IMR-90 (cell line): ENCODE results near the gene TBPL2. TPM values are rescaled to one million over a fixed set of nuclear protein-coding genes. Genes with fewer than 3 reads are reported as not detected.

Experiments
- ATAC-seq: fragments of 200-7000 bp; cut with Tn5 transposase; 2 replicates; pipeline ENCODE4 v1.9.1; 2020; ENCODE audit warnings: low read depth, mild to moderate bottlenecking, moderate library complexity
- BruUV-seq: library from RNA; stranded (reverse); fragments of 400-500 nt; replicated peaks from 2 replicates; lab custom pipeline; 2021; lab: Mats Ljungman, UMichigan
- CTCF ChIA-PET: fragments of 300-600 bp; formaldehyde crosslinking; extraction: SDS; loops from one replicate; lab custom pipeline; 2021; ENCODE audit warnings: antibody characterized with exemption; lab: Yijun Ruan, JAX
- POLR2A ChIA-PET: fragments of 300-600 bp; sonication (Branson Sonifier 250); formaldehyde crosslinking; loops from one replicate; lab custom pipeline; 2022; ENCODE audit warnings: antibody characterized with exemption; ENCODE audit not compliant: unreplicated experiment; lab: Charles Lee
- DNase-seq: peaks from one replicate; pipeline ENCODE4 v3.0.0; 2013
- H2AFZ ChIP-seq: replicated peaks from 2 replicates; pipeline ENCODE3; 2013; ENCODE audit warnings: low read length, mild to moderate bottlenecking; ENCODE audit not compliant: poor library complexity
- H2AK5ac ChIP-seq: 2 replicates; pipeline ENCODE4 v1.6.1; 2013; ENCODE audit warnings: low read depth, low read length, inconsistent platforms
- H2AK9ac ChIP-seq: replicated peaks from 2 replicates; pipeline ENCODE3; 2013; ENCODE audit warnings: mild to moderate bottlenecking, low read depth, low read length, moderate library complexity; ENCODE audit not compliant: poor library complexity
- H2BK120ac ChIP-seq: 2 replicates; pipeline ENCODE4 v1.6.1; 2013; ENCODE audit warnings: low read depth, low read length, inconsistent platforms
- H2BK15ac ChIP-seq: 3 replicates; pipeline ENCODE4 v1.6.1; 2013; ENCODE audit warnings: low read depth, low read length, inconsistent platforms
- H2BK20ac ChIP-seq: 2 replicates; pipeline ENCODE4 v1.6.1; 2013; ENCODE audit warnings: low read depth, mild to moderate bottlenecking, inconsistent platforms, low read length, moderate library complexity
- H2BK5ac ChIP-seq: 2 replicates; pipeline ENCODE4 v1.6.1; 2013; ENCODE audit warnings: mild to moderate bottlenecking, low read depth, low read length, inconsistent platforms; ENCODE audit not compliant: poor library complexity, severe bottlenecking
- H3K14ac ChIP-seq: replicated peaks from 2 replicates; pipeline ENCODE4 v1.6.1; 2013; ENCODE audit warnings: low read depth, low read length, inconsistent platforms
- H3K18ac ChIP-seq: 2 replicates; pipeline ENCODE4 v1.6.1; 2013; ENCODE audit warnings: low read depth, low read length, control low read depth
- H3K23ac ChIP-seq: 2 replicates; pipeline ENCODE4 v1.6.1; 2013; ENCODE audit warnings: low read depth, low read length, inconsistent platforms
- H3K27ac ChIP-seq: 2 replicates; pipeline ENCODE4 v1.5.1; 2013; ENCODE audit warnings: mild to moderate bottlenecking, control low read depth, low read length; ENCODE audit not compliant: insufficient read depth
- H3K27me3 ChIP-seq: 2 replicates; pipeline ENCODE4 v1.6.1; 2013; ENCODE audit warnings: low read length; ENCODE audit not compliant: control insufficient read depth, insufficient read depth
- H3K36me3 ChIP-seq: 2 replicates; pipeline ENCODE4 v1.6.1; 2013; ENCODE audit warnings: low read length, mixed read lengths; ENCODE audit not compliant: control insufficient read depth, insufficient read depth
- H3K4ac ChIP-seq: 2 replicates; pipeline ENCODE4 v1.6.1; 2013; ENCODE audit warnings: low read depth, low read length, inconsistent platforms
- H3K4me1 ChIP-seq: 2 replicates; pipeline ENCODE4 v1.6.1; 2013; ENCODE audit warnings: low read length, mixed read lengths; ENCODE audit not compliant: control insufficient read depth, insufficient read depth
- H3K4me2 ChIP-seq: 2 replicates; pipeline ENCODE4 v1.6.1; 2013; ENCODE audit warnings: low read depth, mild to moderate bottlenecking, control low read depth, low read length, moderate library complexity
- H3K4me3 ChIP-seq: 2 replicates; pipeline ENCODE4 v1.5.1; 2013; ENCODE audit warnings: low read depth, mild to moderate bottlenecking, control low read depth, low read length, moderate library complexity; ENCODE audit not compliant: insufficient read depth
- H3K56ac ChIP-seq: 2 replicates; pipeline ENCODE4 v1.6.1; 2013; ENCODE audit warnings: low read length, inconsistent platforms; ENCODE audit not compliant: insufficient read depth; ENCODE audit errors: extremely low read depth
- H3K79me1 ChIP-seq, 2 experiments: 2 replicates each; pipeline ENCODE4 v1.6.1; 2013; ENCODE audit warnings: low read length in 2 of 2, inconsistent platforms in 1 of 2, low read depth in 1 of 2
- H3K9ac ChIP-seq: 2 replicates; pipeline ENCODE4 v1.6.1; 2013; ENCODE audit warnings: low read depth, low read length, control low read depth
- H3K9me1 ChIP-seq: 2 replicates; pipeline ENCODE4 v1.6.1; 2013; ENCODE audit warnings: low read length, inconsistent platforms; ENCODE audit not compliant: insufficient read depth
- H3K9me3 ChIP-seq: 2 replicates; pipeline ENCODE4 v1.6.1; 2013; ENCODE audit warnings: low read length; ENCODE audit not compliant: control insufficient read depth, insufficient read depth
- H4K20me1 ChIP-seq: 2 replicates; pipeline ENCODE4 v1.6.1; 2013; ENCODE audit warnings: low read length, inconsistent platforms; ENCODE audit not compliant: insufficient read depth
- H4K5ac ChIP-seq: 2 replicates; pipeline ENCODE4 v1.6.1; 2013; ENCODE audit warnings: mild to moderate bottlenecking, low read depth, low read length, control low read depth
- H4K8ac ChIP-seq, 2 experiments: 2 replicates each; pipeline ENCODE4 v1.6.1; 2013; ENCODE audit warnings: low read depth in 2 of 2, low read length in 2 of 2, control low read depth in 1 of 2, inconsistent platforms in 1 of 2
- H4K91ac ChIP-seq: 2 replicates; pipeline ENCODE4 v1.6.1; 2013; ENCODE audit warnings: low read depth, low read length, inconsistent platforms; ENCODE audit not compliant: insufficient read depth
- BHLHE40 ChIP-seq: fragments of 150-350 bp; IDR thresholded peaks from 2 replicates; pipeline ENCODE4 v1.6.1; 2016; ENCODE audit warnings: mild to moderate bottlenecking, low read depth, low read length
- CEBPB ChIP-seq: IDR thresholded peaks from 2 replicates; pipeline ENCODE4 v1.6.1; 2012; ENCODE audit warnings: low read depth, low read length, improper control_type of control experiment
- CHD1 ChIP-seq: IDR thresholded peaks from 2 replicates; pipeline ENCODE4 v1.6.1; 2012; ENCODE audit warnings: low read depth, low read length, improper control_type of control experiment
- CTCF ChIP-seq: conservative IDR thresholded peaks from 2 replicates; pipeline ENCODE4 v1.5.1; 2012; ENCODE audit warnings: mild to moderate bottlenecking, low read depth, low read length, improper control_type of control experiment
- ELK1 ChIP-seq: fragments of 150-350 bp; IDR thresholded peaks from 2 replicates; pipeline ENCODE4 v1.6.1; 2016; ENCODE audit warnings: low read depth, mild to moderate bottlenecking, low read length, moderate library complexity, borderline replicate concordance
- MAFK ChIP-seq: IDR thresholded peaks from 2 replicates; pipeline ENCODE4 v1.6.1; 2012; ENCODE audit warnings: low read depth, low read length, improper control_type of control experiment
- MAZ ChIP-seq: IDR thresholded peaks from 2 replicates; pipeline ENCODE4 v1.6.1; 2012; ENCODE audit warnings: low read depth, mild to moderate bottlenecking, low read length, improper control_type of control experiment, moderate library complexity, borderline replicate concordance
- MXI1 ChIP-seq: IDR thresholded peaks from 2 replicates; pipeline ENCODE4 v1.6.1; 2012; ENCODE audit warnings: low read depth, mild to moderate bottlenecking, low read length, moderate library complexity, borderline replicate concordance
- NFE2L2 ChIP-seq: fragments of 150-350 bp; IDR thresholded peaks from 2 replicates; pipeline ENCODE4 v1.6.1; 2016; ENCODE audit warnings: low read depth, mild to moderate bottlenecking, low read length
- POLR2A ChIP-seq: IDR thresholded peaks from 2 replicates; pipeline ENCODE4 v1.6.1; 2012; ENCODE audit warnings: mild to moderate bottlenecking, low read depth, low read length
- RAD21 ChIP-seq: IDR thresholded peaks from 2 replicates; pipeline ENCODE4 v1.6.1; 2012; ENCODE audit warnings: low read length, improper control_type of control experiment
- RCOR1 ChIP-seq: IDR thresholded peaks from 2 replicates; pipeline ENCODE4 v1.6.1; 2012; ENCODE audit warnings: mild to moderate bottlenecking, low read length, improper control_type of control experiment; ENCODE audit not compliant: insufficient replicate concordance
- RFX5 ChIP-seq: IDR thresholded peaks from 2 replicates; pipeline ENCODE4 v1.8.0; 2012; ENCODE audit warnings: low read depth, mild to moderate bottlenecking, low read length, moderate library complexity
- SMC3 ChIP-seq: fragments of 150-350 bp; IDR thresholded peaks from 2 replicates; pipeline ENCODE4 v1.6.1; 2016; ENCODE audit warnings: low read depth, mild to moderate bottlenecking, antibody characterized with exemption, low read length, moderate library complexity
- WGBS, 2 experiments: methylation state at CpG; one replicate each; pipeline versions ENCODE4 v1.1.5 to v1.1.7; 2013; ENCODE audit warnings: missing lambda C conversion rate in 2 of 2; ENCODE audit not compliant: insufficient read length in 1 of 2; ENCODE audit errors: extremely low coverage in 2 of 2; 5-methylcytosine and 5-hydroxymethylcytosine counted together
- dilution Hi-C: fragments of 300-500 bp; cut with HindIII; formaldehyde crosslinking; loops from one replicate; pipeline ENCODE4 v1.14.3; 2018; ENCODE audit warnings: low sequenced_read_pairs; ENCODE audit not compliant: unreplicated experiment
- in situ Hi-C: fragments of 300-500 bp; cut with MboI; formaldehyde crosslinking; loops from 3 replicates; pipeline ENCODE4 v1.14.3; 2019; ENCODE audit warnings: low sequenced_read_pairs, inconsistent platforms, mixed read lengths
- intact Hi-C: fragments of 100-400 bp; cut with micrococcal nuclease; formaldehyde crosslinking; loops from 2 replicates; pipeline ENCODE4 v1.10.0; 2022
- polyA plus RNA-seq, 3 experiments: library from polyadenylated mRNA; depleted of rRNA; stranded (reverse); fragments of >200 nt; gene quantifications; 2 replicates each; pipeline ENCODE4 v1.2.3, GENCODE V29; 2012; ENCODE audit warnings: low replicate concordance in 1 of 3
- total RNA-seq: library from RNA; depleted of rRNA; stranded (reverse); fragments of >200 nt; gene quantifications from 2 replicates; pipeline ENCODE4 v1.2.3, GENCODE V29; 2012

The TBPL2 gene
- total and polyA plus RNA-seq, 2 of the 4 experiments (the other 2 are of a cell fraction): not detected

- peaks cover 2% of the 10 kb centered on the region for H3K27me3 ChIP-seq
- BruUV-seq: no TSS peak
- H3K56ac ChIP-seq: no peak overlapping the region
- no peaks in the 10 kb centered on the region for H3K9me3 ChIP-seq
- ATAC-seq (no peak), DNase-seq (no peak)
- no peaks in the 10 kb centered on the region for H3K79me1 ChIP-seq
- intact Hi-C loops: no loop called here
- no peak overlapping the region for H2AK9ac ChIP-seq
- H2BK15ac ChIP-seq: no peak overlapping the region
- no peak overlapping the region for H3K18ac ChIP-seq
- no peak overlapping the region for H2AFZ ChIP-seq
- ChIA-PET CTCF (no interaction called here), POLR2A (no interaction called here)
- no peak overlapping the region for H2BK20ac ChIP-seq
- H4K8ac ChIP-seq: no peak overlapping the region
- H3K4me3 ChIP-seq: no peak overlapping the region
- H2BK120ac ChIP-seq: no peak overlapping the region
- dilution Hi-C loops: no loop called here
- no peak overlapping the region for H3K4me2 ChIP-seq
- no peak overlapping the region for H3K14ac ChIP-seq
- no peaks in the 10 kb centered on the region for H3K4me1 ChIP-seq
- no peak overlapping the region for H3K27ac ChIP-seq
- H2AK5ac ChIP-seq: no peak overlapping the region
- WGBS, 2 experiments: no CpG with 5 or more reads among the region's 4 CpGs
- H3K4ac ChIP-seq: no peak overlapping the region
- H2BK5ac ChIP-seq: no peak overlapping the region
- H4K20me1 ChIP-seq: no peaks in the 10 kb centered on the region
- no peak overlapping the region for H3K9ac ChIP-seq
- no peaks in the 10 kb centered on the region for H3K9me1 ChIP-seq
- in situ Hi-C loops: no loop called here
- TF ChIP-seq NFE2L2 (no peak), RCOR1 (no peak), CHD1 (no peak), ELK1 (no peak), RAD21 (no peak), MAZ (no peak), SMC3 (no peak), RFX5 (no peak), CEBPB (no peak), MAFK (no peak), POLR2A (no peak), BHLHE40 (no peak), CTCF (no peak), MXI1 (no peak)
- no peak overlapping the region for H4K91ac ChIP-seq
- H4K5ac ChIP-seq: no peak overlapping the region
- no peaks in the 10 kb centered on the region for H3K36me3 ChIP-seq
- H3K23ac ChIP-seq: no peak overlapping the region
Observed at GRCh38 chr14:55488204-55488603, 47.8 kb upstream of the TBPL2 start.
